GM13976 (cell line): Measurements from ENCODE around the gene EHMT1.
A peak's percentile ranks its signal among the peaks of the same experiment; 100 is the strongest.
"Not testable (repeated sequence)": the region's sequence is repeated elsewhere in the genome, so short reads cannot be mapped to it uniquely, and the experiment has no call there.

Experiments
- DNase-seq: peaks from one replicate; pipeline ENCODE4 v3.0.0; 2012; ENCODE audit warnings: low spot score
- in situ Hi-C: fragments of 300-500 bp; cut with MboI; formaldehyde crosslinking; loops from one replicate; pipeline ENCODE4 v1.12.0; 2022; ENCODE audit warnings: low sequenced_read_pairs, mixed read lengths, inconsistent platforms; ENCODE audit not compliant: unreplicated experiment
- TF ChIP-seq, protein P1 (sequence below): IDR thresholded peaks from 2 replicates; pipeline ENCODE4 v1.5.1; 2012; ENCODE audit warnings: borderline replicate concordance, mild to moderate bottlenecking; ENCODE audit not compliant: insufficient read depth; ENCODE audit errors: extremely low read depth, missing control alignments, control extremely low read depth

Gene EHMT1

DNA sequence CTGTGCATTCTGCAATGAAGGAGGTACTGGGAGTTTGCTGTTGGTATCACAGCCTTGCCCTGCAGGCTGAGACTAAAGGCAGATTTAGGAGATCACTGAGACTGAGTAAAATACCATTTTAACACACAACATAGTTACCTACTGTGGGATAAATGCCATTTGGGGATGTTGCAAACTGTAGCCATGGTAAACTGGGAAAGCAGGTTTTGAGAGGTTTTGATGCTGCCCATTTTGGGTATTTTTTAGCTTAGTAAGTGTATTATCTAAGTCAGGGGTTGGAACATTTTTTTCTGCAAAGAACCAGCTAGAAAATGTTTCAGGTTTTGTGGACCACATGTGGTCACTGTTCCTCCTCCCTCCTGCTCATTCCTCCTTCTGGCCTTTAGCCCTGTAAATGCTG is 108.9 kb downstream of the EHMT1 start:
- TF ChIP-seq, protein P1, sequence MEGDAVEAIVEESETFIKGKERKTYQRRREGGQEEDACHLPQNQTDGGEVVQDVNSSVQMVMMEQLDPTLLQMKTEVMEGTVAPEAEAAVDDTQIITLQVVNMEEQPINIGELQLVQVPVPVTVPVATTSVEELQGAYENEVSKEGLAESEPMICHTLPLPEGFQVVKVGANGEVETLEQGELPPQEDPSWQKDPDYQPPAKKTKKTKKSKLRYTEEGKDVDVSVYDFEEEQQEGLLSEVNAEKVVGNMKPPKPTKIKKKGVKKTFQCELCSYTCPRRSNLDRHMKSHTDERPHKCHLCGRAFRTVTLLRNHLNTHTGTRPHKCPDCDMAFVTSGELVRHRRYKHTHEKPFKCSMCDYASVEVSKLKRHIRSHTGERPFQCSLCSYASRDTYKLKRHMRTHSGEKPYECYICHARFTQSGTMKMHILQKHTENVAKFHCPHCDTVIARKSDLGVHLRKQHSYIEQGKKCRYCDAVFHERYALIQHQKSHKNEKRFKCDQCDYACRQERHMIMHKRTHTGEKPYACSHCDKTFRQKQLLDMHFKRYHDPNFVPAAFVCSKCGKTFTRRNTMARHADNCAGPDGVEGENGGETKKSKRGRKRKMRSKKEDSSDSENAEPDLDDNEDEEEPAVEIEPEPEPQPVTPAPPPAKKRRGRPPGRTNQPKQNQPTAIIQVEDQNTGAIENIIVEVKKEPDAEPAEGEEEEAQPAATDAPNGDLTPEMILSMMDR = no peak
- in situ Hi-C loops = no loop called here

DNA sequence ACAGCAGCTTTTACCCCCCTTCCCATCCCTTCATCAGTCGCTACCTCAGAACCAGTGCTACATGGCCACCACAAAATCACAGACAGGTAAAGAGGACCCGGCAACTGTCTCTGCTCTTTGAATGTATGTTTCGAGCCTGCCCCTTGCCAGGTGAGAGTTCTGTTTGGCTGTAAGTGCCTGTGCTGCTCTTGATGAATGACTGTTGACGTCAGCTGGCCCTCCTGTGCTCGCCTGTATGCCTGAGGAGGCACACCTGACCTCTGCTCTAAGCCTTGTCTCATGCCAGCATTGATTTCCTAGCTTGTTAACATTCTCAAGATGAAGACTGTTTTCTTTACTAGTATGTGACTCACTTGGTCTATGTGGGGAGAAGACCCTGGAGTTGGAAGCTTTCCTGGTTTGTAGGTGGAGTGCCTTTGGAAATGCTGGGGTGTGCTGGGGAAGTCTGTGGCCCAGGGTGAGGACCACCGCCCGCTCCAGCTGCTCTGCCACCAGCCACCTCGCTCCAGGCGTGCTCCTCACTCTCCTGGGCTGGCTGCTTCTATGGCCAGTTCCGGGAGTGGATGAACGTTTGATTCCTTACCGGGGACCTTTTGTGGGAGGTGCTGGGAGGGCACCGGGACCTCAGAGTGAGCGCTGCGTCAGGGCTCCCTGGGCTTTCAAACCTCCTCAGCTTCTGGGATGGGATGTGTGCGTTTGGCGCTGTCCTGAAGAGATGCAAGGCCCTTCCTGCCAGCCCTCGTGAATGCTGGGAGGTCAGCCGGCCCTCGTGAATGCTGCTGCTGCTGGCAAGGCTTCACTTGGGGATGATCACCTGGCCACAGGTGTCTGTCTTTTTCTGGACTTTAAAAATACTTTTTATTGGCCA is 109.9 kb downstream of the EHMT1 start:
- DNase-seq = no peak
- TF ChIP-seq, protein P1 = no peak
- in situ Hi-C loops = no loop called here

More for the DNA sequence above, 108.9 kb downstream of the EHMT1 start:
- DNase-seq = no peak

DNA sequence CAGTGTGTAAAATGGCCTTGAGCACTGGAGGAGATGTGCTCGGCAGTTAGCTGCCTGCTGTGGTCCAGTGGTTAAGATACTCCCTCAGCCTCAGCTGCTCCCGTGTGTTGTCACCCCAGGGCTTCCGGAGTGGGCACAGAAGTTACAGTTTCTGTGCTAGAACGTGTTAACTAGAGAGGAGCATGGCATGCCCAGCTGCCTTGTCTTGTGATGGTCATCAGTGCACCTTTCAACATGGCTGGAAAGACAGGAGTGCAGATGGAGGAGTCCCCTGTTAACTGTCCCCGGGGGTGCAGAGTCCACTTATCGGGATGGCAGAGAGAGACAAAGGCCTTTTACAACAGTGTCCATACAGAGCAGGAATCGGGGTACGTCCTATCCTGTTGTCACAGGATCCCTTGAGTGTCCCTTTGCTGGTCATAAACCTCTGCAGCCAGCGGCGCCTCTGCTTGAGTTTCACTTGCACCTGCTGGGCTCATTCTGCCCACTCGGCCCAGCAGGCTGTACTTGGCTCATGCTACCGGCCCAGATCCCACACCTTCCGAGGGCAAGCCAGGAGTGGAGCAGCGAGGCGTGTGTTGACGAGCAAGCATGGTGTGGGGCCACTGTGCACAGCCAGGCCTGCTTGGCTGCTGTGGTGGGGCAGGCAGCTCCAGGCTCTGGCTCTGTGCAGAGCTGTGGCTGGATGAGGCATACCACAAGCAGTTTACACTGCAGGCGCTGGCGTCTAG is 112.6 kb downstream of the EHMT1 start:
- in situ Hi-C loops = no loop called here
- TF ChIP-seq, protein P1 = no peak
- DNase-seq = no peak

DNA sequence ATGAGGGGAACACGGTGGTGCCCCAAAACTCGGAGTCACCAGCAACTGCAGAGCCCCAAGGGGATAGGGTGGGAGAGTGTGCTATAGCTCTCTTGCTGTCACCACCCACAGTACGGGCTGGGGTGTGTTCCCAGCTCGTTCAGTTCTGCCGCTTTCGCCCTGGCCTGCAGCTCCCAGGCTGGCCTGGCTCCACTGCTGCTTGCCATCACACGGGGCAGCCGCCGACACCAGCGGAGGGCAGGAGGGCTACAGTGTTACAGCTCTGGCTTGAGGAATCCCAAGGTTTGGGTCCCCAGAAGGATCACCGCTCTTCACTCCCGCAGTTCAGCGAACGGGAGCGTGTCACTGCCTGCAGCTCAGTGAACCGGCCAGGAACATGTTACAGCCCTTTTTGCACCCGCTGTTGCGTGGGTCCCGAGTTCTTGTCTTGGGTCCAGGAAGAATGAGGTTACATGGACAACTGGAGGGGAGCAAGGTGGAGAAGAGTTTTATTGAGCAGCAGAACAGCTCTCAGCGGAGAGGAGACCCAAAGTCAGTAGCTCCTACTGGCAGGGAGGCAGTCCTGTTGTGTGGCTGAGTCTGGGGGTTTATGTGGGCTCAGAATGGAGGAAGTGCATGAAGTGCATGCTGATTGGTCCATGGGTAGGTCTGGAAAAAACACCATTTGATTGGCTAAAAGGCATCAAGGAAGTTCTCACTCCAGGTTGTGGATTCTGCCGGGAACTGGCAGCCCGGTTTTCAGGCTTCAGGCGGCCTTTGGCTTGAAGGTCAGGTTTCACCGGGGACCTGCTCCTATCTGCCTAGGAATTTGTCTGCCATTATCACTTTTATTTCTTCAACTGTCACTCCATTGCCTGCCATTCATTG is 113.4 kb downstream of the EHMT1 start:
- DNase-seq = no peak
- TF ChIP-seq, protein P1 = no peak
- in situ Hi-C loops = no loop called here

DNA sequence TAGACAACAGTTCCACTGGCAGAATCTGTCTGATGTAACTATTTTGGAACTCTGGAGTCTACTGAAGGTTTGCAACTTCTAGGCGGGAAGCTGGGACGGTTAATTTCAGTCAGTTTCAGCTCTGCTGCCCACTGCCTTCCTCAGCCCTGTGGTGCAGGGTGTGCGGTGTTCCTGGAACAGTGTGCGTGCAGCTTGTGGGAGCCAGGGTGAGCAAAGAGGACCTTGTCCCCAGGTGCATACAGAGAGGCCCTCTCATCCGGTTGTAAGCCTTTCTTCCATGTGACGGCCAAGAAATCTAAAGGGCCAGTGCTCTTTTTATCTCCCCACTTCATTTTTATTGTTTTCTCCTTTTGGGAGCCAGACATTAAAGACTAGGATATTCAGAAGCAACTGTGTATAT is 114.6 kb downstream of the EHMT1 start:
- in situ Hi-C loops = no loop called here
- TF ChIP-seq, protein P1 = no peak
- no peak for DNase-seq

DNA sequence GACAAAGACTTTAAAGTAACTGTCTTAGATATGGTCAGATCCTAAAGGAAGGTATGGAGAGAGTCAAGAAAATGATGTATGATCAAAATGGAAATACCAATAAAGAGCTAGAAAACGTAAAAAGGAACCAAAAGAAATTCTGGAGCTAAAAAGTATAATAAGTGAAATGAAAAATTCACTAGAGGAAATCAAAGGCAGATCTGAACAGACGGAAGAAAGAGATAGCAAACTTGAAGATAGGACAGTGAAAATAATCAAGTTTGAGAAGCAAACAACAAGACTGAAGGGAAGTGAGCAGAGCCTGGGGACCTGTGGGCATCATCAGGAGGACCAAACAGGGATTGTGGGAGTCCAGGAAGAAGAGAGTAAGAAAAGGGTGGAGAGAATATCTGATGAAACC is 115.4 kb downstream of the EHMT1 start:
- TF ChIP-seq, protein P1 = no peak
- no peak for DNase-seq
- in situ Hi-C loops = no loop called here

DNA sequence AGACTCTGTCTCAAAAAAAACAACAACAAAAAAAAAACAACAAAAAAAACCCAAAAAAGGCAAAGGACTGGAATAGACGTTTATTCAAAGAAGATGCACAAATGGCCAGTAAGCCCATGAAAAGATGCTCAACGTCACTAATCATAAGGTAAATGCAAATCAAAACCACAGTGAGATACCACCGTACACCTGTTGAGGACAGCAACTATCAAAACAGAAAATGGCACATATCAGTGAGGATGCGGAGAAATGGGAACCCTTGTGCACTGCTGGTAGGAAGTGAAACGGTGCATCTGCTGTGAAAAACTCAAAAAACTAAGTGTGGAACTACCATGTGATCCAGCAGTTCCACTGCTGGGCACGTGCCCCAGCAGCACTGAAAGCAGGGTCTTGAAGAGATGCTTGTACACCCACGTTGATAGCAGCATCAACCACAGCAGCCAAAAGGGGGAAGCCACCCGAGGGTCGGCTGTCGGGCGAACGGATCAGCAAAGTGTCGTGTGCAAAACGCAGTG is 119.4 kb downstream of the EHMT1 start:
- in situ Hi-C loops = not testable (repeated sequence)
- DNase-seq = peak; percentile 52
